ENCODE results near the gene PTPN14. TPM values are rescaled to one million over a fixed set of nuclear protein-coding genes. Genes with fewer than 3 reads are reported as not detected.

Gene PTPN14
- total and polyA plus RNA-seq, 11 donors = 8.7 to 52.0 (median 33.5) TPM

DNA sequence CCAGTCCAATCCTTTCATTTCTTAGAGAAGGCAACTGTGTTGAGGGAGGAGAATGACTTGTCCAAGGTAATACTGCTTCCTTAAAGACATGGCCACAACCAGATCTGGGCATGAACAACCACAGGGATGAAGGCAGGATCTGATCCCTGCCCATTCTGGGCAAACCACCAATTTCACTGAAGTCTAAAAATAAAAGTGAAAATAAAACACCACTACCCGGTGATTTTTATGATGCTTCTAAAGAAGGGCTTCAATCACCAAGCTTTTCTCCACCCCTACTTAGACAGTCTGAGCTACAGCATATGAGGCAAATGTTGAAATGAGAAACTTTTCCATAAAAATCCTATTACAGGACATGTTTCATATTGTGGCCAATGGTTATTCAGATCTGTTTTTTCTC, 133.0 kb downstream of the PTPN14 start:
- intact Hi-C loops (cut with DNase I) = loop anchor here in 1 of 10 donors (10.0 kb wide), 1 partner anchor 136 kb away; the partner anchor contains the start of gene PTPN14
- H3K27me3 ChIP-seq = no peaks in the 10 kb centered on the region
- H3K4me3 ChIP-seq = no peak overlapping the region
- peak overlapping the region in 4 of 12 donors; percentile 28 to 59 (median 40) for H3K27ac ChIP-seq
- peaks cover 0 to 79% (median 46%) of the 10 kb centered on the region in 12 donors for H3K4me1 ChIP-seq
- DNase-seq (no peak), ATAC-seq (peak in 3 of 4 donors; percentile 5 to 44 (median 20))
- WGBS, 4 donors = 4 to 16% (median 9%) methylated on average over 1 of the region's 1 CpG
- TF ChIP-seq, protein P1, sequence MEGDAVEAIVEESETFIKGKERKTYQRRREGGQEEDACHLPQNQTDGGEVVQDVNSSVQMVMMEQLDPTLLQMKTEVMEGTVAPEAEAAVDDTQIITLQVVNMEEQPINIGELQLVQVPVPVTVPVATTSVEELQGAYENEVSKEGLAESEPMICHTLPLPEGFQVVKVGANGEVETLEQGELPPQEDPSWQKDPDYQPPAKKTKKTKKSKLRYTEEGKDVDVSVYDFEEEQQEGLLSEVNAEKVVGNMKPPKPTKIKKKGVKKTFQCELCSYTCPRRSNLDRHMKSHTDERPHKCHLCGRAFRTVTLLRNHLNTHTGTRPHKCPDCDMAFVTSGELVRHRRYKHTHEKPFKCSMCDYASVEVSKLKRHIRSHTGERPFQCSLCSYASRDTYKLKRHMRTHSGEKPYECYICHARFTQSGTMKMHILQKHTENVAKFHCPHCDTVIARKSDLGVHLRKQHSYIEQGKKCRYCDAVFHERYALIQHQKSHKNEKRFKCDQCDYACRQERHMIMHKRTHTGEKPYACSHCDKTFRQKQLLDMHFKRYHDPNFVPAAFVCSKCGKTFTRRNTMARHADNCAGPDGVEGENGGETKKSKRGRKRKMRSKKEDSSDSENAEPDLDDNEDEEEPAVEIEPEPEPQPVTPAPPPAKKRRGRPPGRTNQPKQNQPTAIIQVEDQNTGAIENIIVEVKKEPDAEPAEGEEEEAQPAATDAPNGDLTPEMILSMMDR (IDR thresholded peaks at IDR 0.05) = no peak
- TF ChIP-seq POLR2A (IDR thresholded peaks at IDR 0.05) = no peak
- no peaks in the 10 kb centered on the region for H3K9me3 ChIP-seq
- no peaks in the 10 kb centered on the region for H3K36me3 ChIP-seq

DNA sequence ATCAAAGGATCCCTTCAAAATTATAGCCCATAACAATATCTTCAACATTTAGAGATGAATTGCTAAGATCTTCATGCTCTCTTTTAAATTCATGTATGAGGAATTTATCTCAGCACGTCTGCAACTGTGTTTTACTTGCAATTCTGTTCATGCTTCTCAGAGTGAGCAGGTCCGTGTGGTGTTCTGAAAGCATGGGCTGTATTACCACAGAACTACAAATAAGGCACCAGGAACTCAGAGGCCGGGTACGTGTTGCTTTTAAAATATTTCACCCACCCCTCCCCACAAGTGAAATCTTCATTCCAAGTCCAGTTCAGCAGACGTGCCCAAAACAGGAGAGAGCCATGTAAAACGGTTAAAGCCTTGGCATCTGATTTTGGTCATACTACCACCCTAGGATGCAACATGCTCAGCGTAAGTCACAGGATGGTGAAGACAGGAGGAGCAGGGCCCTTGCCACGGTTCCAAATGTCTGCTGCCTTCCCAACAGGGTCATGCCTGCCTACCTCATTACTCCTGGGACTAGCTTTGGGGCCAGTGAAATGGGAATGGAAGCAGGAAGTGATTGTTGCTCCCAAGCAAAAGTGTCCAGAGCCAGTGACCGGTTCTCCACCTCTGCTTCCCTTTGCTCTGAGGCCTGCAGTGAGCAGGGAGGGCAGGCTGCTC, 133.7 kb downstream of the PTPN14 start:
- H3K27ac ChIP-seq = peak overlapping the region in 5 of 12 donors; percentile 39 to 59 (median 43)
- TF ChIP-seq, protein P1 (IDR thresholded peaks at IDR 0.05) = no peak
- TF ChIP-seq POLR2A (IDR thresholded peaks at IDR 0.05) = no peak
- H3K4me3 ChIP-seq = no peak overlapping the region
- DNase-seq (no peak), ATAC-seq (peak in 1 of 4 donors; percentile 17)
- 62 to 79% (median 69%) methylated on average over 9 of the region's 9 CpGs for WGBS, 4 donors
- H3K4me1 ChIP-seq = peaks cover 0 to 72% (median 46%) of the 10 kb centered on the region in 12 donors
- intact Hi-C loops (cut with DNase I) = loop anchor here in 1 of 10 donors (10.0 kb wide), 1 partner anchor 137 kb away; the partner anchor contains the start of gene PTPN14
- no peaks in the 10 kb centered on the region for H3K9me3 ChIP-seq
- no peaks in the 10 kb centered on the region for H3K27me3 ChIP-seq
- no peaks in the 10 kb centered on the region for H3K36me3 ChIP-seq

DNA sequence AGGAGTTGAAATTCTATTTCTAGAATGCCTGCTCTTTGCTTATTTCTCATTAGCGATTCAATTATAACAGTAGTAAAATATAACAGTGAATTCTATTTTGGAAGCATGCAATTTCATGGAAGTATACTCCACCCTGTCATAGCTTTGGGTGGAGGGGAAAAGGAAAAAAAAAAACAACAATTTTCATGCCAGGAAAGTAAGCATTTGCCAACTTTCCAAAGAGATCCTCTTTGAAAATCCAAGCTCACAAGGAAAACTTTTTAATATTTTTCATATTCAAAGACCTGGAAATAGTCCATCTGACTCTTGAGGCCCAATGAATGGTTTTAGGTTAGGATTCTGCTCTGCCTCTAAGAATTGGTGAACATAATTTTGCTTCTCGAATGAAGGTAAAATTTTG, 134.5 kb downstream of the PTPN14 start:
- peak in 1 of 4 donors; percentile 36 for ATAC-seq
- peak overlapping the region in 10 of 12 donors; percentile 4 to 59 (median 36) for H3K27ac ChIP-seq
- no peak for DNase-seq
- intact Hi-C loops (cut with DNase I) = loop anchor here in 1 of 10 donors (10.0 kb wide), 1 partner anchor 138 kb away; the partner anchor contains the start of gene PTPN14
- H3K4me1 ChIP-seq = peaks cover 0 to 67% (median 46%) of the 10 kb centered on the region in 12 donors
- peaks cover 0 to 3% (median 0%) of the 10 kb centered on the region in 9 donors for H3K36me3 ChIP-seq
- WGBS, 4 donors = 59 to 79% (median 66%) methylated on average over 2 of the region's 2 CpGs
- no peaks in the 10 kb centered on the region for H3K9me3 ChIP-seq
- TF ChIP-seq, protein P1 (IDR thresholded peaks at IDR 0.05) = no peak
- TF ChIP-seq POLR2A (IDR thresholded peaks at IDR 0.05) = no peak
- no peaks in the 10 kb centered on the region for H3K27me3 ChIP-seq
- H3K4me3 ChIP-seq = no peak overlapping the region

DNA sequence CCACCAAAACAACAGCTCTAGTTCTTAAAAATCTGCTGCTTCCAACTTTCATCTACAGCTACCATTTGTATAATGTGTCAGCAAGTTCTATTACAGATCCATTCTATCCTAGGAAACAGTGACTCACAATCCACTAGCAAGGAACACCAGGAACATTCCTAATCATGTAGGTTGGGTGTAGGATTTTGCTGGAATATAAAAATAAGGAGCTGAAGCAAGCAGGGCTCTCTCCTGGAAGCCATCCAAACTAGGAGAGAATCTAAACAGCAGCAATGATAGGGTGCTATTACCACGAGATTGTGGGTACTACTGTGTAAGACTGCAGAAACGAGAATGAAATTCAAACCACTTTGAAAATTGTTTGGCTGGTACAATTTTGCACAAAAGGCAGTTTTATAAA, 135.0 kb downstream of the PTPN14 start:
- peaks cover 0 to 3% (median 0%) of the 10 kb centered on the region in 9 donors for H3K36me3 ChIP-seq
- no peaks in the 10 kb centered on the region for H3K27me3 ChIP-seq
- no peaks in the 10 kb centered on the region for H3K9me3 ChIP-seq
- H3K4me1 ChIP-seq = peaks cover 0 to 67% (median 46%) of the 10 kb centered on the region in 12 donors
- TF ChIP-seq, protein P1 (IDR thresholded peaks at IDR 0.05) = no peak
- TF ChIP-seq POLR2A (IDR thresholded peaks at IDR 0.05) = no peak
- ATAC-seq (peak in 3 of 4 donors; percentile 60 to 77 (median 66)), DNase-seq (no peak)
- WGBS, 4 donors = 0 to 33% (median 10%) methylated on average over 2 of the region's 2 CpGs
- peak overlapping the region in 10 of 12 donors; percentile 1 to 51 (median 30) for H3K27ac ChIP-seq
- no peak overlapping the region for H3K4me3 ChIP-seq
- intact Hi-C loops (cut with DNase I) = loop anchor here in 1 of 10 donors (10.0 kb wide), 1 partner anchor 138 kb away; the partner anchor contains the start of gene PTPN14
